HG02759 (cell line): ENCODE results near the gene FAM200B.

Experiments used
- ATAC-seq: cut with Tn5 transposase; IDR thresholded peaks from one replicate; pipeline ENCODE4 v1.9.1; 2021; ENCODE audit warnings: mild to moderate bottlenecking, moderate library complexity; ENCODE audit not compliant: unreplicated experiment

FAM200B gene

GRCh38 chr4:15694431-15694830 lies 12.8 kb downstream of the FAM200B start:
- ATAC-seq: no peak

GRCh38 chr4:15695240-15695699 lies 13.6 kb downstream of the FAM200B start:
- no peak for ATAC-seq

- ATAC-seq: no peak
Measured at GRCh38 chr4:15695729-15696128, 14.1 kb downstream of the FAM200B start.

GRCh38 chr4:15696866-15697265 lies 15.2 kb downstream of the FAM200B start:
- no peak for ATAC-seq

GRCh38 chr4:15702941-15703403 lies 21.3 kb downstream of the FAM200B start, which contains the start of gene BST1:
Gene BST1 (plus strand): TSS chr4:15703065. CDS start chr4:15703145, 80 bp downstream.
- peak; percentile 80 for ATAC-seq

GRCh38 chr4:15703439-15703838 lies 21.8 kb downstream of the FAM200B start:
- ATAC-seq: no peak

- ATAC-seq: no peak
Measured at GRCh38 chr4:15704129-15704528, 22.5 kb downstream of the FAM200B start.

- ATAC-seq: no peak
Measured at GRCh38 chr4:15706646-15707362, 25.2 kb downstream of the FAM200B start.

- no peak for ATAC-seq
Measured at GRCh38 chr4:15707363-15707715, 25.7 kb downstream of the FAM200B start.

GRCh38 chr4:15711762-15712161 lies 30.1 kb downstream of the FAM200B start:
- no peak for ATAC-seq

- ATAC-seq: no peak
Measured at GRCh38 chr4:15712214-15712613, 30.6 kb downstream of the FAM200B start.

GRCh38 chr4:15714141-15714540 lies 32.5 kb downstream of the FAM200B start:
- ATAC-seq: no peak

GRCh38 chr4:15714646-15715435 lies 33.2 kb downstream of the FAM200B start:
- ATAC-seq: no peak

GRCh38 chr4:15716115-15716514 lies 34.5 kb downstream of the FAM200B start:
- ATAC-seq: no peak

GRCh38 chr4:15717086-15717485 lies 35.5 kb downstream of the FAM200B start:
- ATAC-seq: no peak

GRCh38 chr4:15717657-15718416 lies 36.2 kb downstream of the FAM200B start:
- ATAC-seq: no peak

- no peak for ATAC-seq
Measured at GRCh38 chr4:15718465-15718864, 36.8 kb downstream of the FAM200B start.

- no peak for ATAC-seq
Measured at GRCh38 chr4:15718959-15719358, 37.3 kb downstream of the FAM200B start.

GRCh38 chr4:15719506-15719905 lies 37.9 kb downstream of the FAM200B start:
- ATAC-seq: no peak

GRCh38 chr4:15720851-15721250 lies 39.2 kb downstream of the FAM200B start:
- ATAC-seq: no peak

- no peak for ATAC-seq
Measured at GRCh38 chr4:15725608-15726007, 44.0 kb downstream of the FAM200B start.
